ENCODE data around the gene AP3B1. TPM values are rescaled to one million over a fixed set of nuclear protein-coding genes. Genes with fewer than 3 reads are reported as not detected.

Gene AP3B1
- total RNA-seq (2021) (45.3 and 52.7 TPM in 2 replicates), Bru-seq, nascent RNA (percentile 84 among the genes with signal in this experiment), BruChase-seq, experiment 1, labeled RNA remaining after a 2-hour chase (percentile 71 among the genes with signal in this experiment), BruChase-seq, experiment 2, labeled RNA remaining after a 6-hour chase (percentile 67 among the genes with signal in this experiment)
- long read RNA-seq, full-length matches to known transcripts, result 65 of 93 reads
- long read RNA-seq, partial matches to known transcripts, result 12 of 93 reads
- long read RNA-seq, other reads (novel, unspliced or antisense), result 16 of 93 reads

DNA sequence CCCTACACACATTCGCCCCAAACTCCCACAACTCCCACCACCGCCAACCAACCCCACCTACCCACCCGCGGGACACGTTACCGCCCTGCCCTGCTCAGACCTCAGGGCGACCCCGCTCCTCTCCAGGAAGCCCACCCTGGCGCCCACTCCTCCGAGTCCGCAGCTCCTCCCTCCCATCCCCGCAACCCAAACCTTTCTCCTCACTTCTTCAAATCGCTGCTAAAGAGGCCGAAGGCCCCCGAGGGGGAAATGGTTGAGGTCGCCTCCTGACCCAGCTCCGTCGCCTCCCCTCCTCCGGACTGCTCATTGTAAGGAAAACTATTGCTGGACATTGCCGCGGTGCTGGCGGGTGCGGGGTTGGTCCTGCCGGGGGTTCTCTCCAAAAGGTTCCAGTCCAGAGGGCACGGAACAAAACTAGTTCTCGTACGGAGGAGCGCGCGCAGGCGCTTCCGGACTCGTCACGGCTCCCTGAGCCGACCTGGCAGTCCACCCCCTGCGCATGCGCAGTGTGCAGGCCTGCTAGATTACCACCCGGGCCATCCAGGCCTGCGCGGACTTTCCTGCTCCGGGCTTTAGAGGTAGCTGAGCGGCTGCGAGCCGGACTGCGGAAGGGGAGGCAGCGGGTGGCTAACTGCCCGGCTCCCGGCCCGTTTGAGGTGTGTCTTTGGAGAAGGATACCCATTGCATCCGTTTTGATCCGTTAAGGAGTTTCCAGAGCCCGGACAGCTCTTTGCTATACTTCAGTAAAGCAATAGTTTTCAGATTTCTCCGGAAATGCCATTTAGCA lies at the start of gene AP3B1:
Gene AP3B1 (minus strand): TSS at position 451 of the 787 bp plus-strand sequence. CDS start 119 bp downstream, at position 332.
- H3K9me3 ChIP-seq (ENCODE audit: low read depth, low read length, poor library complexity, severe bottlenecking), result no peaks in the 10 kb centered on the region
- no TSS peak for BruUV-seq (replicated peaks)
- intact Hi-C loops (cut with micrococcal nuclease; ENCODE audit: unreplicated experiment), result loop anchor here (1.0 kb wide), 1 partner anchor 66 kb away; the partner anchor contains the start of gene SCAMP1
- H3K4me3 ChIP-seq (ENCODE audit: low read depth, low read length, poor library complexity, severe bottlenecking), result peak within 1 kb of the TSS; percentile 86
- H3K27me3 ChIP-seq (replicated peaks; ENCODE audit: insufficient read depth, low read depth, low read length, poor library complexity), result no peaks in the 10 kb centered on the region
- CTCF ChIA-PET, result no interaction called here
- peaks cover 16% of the 10 kb centered on the region for H3K4me1 ChIP-seq (ENCODE audit: insufficient read depth, low read length, poor library complexity, severe bottlenecking)
- TF ChIP-seq EZH2 (IDR thresholded peaks at IDR 0.05; ENCODE audit: borderline replicate concordance, low read depth, low read length, poor library complexity, severe bottlenecking), result no peak
- TF ChIP-seq CTCF (conservative IDR thresholded peaks at IDR 0.05; ENCODE audit: low read depth, low read length), result no peak
- DNase-seq (ENCODE audit: low spot score), result peak; percentile 99
- peak within 1 kb of the TSS; percentile 92 for H3K27ac ChIP-seq (ENCODE audit: low read depth, low read length, poor library complexity, severe bottlenecking)
- H3K36me3 ChIP-seq (ENCODE audit: insufficient read depth, low read length, poor library complexity, severe bottlenecking), result no peaks in the 10 kb centered on the region
- POLR2A ChIA-PET (ENCODE audit: low non-redundant PET), result no interaction called here

DNA sequence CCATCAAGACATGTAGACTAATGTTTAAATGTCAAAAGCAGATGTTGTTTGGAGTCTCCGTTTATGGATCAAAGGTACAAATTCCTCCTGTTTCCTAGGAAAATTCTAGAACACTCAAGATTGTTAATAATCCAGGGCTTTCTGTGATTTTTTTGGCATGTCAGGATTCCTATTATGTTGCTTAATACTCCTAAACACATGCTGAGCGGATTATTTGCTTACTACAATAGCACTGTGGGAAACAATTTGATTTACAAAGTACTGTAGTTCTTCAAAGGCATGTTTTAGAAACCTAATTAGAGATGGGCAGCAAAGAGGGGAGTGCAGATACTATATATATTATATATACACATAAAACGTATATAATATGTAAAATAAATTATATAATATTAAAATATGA lies 46.9 kb upstream of the AP3B1 start:
- TF ChIP-seq CTCF (conservative IDR thresholded peaks at IDR 0.05; ENCODE audit: low read depth, low read length) (no peak), EZH2 (IDR thresholded peaks at IDR 0.05; ENCODE audit: borderline replicate concordance, low read depth, low read length, poor library complexity, severe bottlenecking) (no peak)
- H3K9me3 ChIP-seq (ENCODE audit: low read depth, low read length, poor library complexity, severe bottlenecking), result peaks cover 6% of the 10 kb centered on the region
- CTCF ChIA-PET, result no interaction called here
- intact Hi-C loops (cut with micrococcal nuclease; ENCODE audit: unreplicated experiment), result no loop called here
- peak; percentile 59 for DNase-seq (ENCODE audit: low spot score)
- no TSS peak for BruUV-seq (replicated peaks)
- H3K27me3 ChIP-seq (replicated peaks; ENCODE audit: insufficient read depth, low read depth, low read length, poor library complexity), result no peaks in the 10 kb centered on the region
- peaks cover 9% of the 10 kb centered on the region for H3K4me1 ChIP-seq (ENCODE audit: insufficient read depth, low read length, poor library complexity, severe bottlenecking)
- no peak overlapping the region for H3K27ac ChIP-seq (ENCODE audit: low read depth, low read length, poor library complexity, severe bottlenecking)
- no peak overlapping the region for H3K4me3 ChIP-seq (ENCODE audit: low read depth, low read length, poor library complexity, severe bottlenecking)
- no peaks in the 10 kb centered on the region for H3K36me3 ChIP-seq (ENCODE audit: insufficient read depth, low read length, poor library complexity, severe bottlenecking)
- POLR2A ChIA-PET (ENCODE audit: low non-redundant PET), result no interaction called here

DNA sequence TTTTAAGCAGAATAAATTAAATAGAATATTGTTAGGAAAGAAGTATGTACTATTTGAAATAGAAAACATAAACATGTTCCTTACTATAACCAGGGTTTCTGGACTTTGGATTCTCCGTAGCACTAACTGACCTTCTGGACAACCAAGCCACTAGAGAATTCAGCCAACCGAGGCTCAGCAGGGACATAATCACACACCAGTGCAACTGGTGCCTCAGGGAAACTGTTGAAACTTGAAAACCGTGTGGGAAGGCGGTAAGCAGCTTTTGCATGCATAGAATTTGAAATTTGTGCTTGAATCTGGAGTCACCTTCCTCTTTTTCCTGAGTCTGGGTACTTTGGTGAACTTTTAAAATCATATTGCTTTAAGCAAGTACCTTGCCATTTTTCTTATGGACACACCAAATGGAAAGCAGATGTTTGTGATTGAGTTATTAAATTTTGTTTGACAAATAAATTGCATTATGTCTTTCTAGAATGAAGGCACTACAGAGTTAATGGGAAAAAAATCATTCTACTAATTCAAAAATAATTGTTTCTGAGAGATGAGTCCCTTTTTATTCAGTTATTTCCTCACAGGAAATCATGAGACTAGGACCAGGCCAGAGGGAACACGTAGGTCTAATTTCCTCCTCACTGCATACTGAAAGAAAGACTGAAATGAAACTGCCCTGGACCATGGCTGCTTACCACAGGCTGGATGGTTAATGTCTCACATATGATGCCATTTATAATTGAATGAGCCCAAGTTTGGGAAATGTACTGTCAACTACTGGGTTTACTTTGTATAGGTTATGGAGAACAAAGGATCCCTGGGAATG lies 45.3 kb upstream of the AP3B1 start:
- no peak overlapping the region for H3K27ac ChIP-seq (ENCODE audit: low read depth, low read length, poor library complexity, severe bottlenecking)
- no peak for DNase-seq (ENCODE audit: low spot score)
- no TSS peak for BruUV-seq (replicated peaks)

More for the DNA sequence above, 45.3 kb upstream of the AP3B1 start:
- CTCF ChIA-PET, result no interaction called here
- Histone ChIP-seq H3K4me1 (ENCODE audit: insufficient read depth, low read length, poor library complexity, severe bottlenecking) (peaks cover 9% of the 10 kb centered on the region), H3K36me3 (ENCODE audit: insufficient read depth, low read length, poor library complexity, severe bottlenecking) (no peaks in the 10 kb centered on the region), H3K4me3 (ENCODE audit: low read depth, low read length, poor library complexity, severe bottlenecking) (no peak overlapping the region), H3K27me3 (replicated peaks; ENCODE audit: insufficient read depth, low read depth, low read length, poor library complexity) (no peaks in the 10 kb centered on the region), H3K9me3 (ENCODE audit: low read depth, low read length, poor library complexity, severe bottlenecking) (peaks cover 6% of the 10 kb centered on the region)
- POLR2A ChIA-PET (ENCODE audit: low non-redundant PET), result no interaction called here
- intact Hi-C loops (cut with micrococcal nuclease; ENCODE audit: unreplicated experiment), result no loop called here
- no peak for TF ChIP-seq EZH2 (IDR thresholded peaks at IDR 0.05; ENCODE audit: borderline replicate concordance, low read depth, low read length, poor library complexity, severe bottlenecking)
- TF ChIP-seq CTCF (conservative IDR thresholded peaks at IDR 0.05; ENCODE audit: low read depth, low read length), result no peak
